SK-N-SH (cell line): ENCODE data around the gene GSTO2. TPM values are rescaled to one million over a fixed set of nuclear protein-coding genes. Genes with fewer than 3 reads are reported as not detected.

Experiments
- CTCF ChIA-PET: fragments of 300-600, 350-600 bp; formaldehyde crosslinking; extraction: SDS; loops from one replicate; lab custom pipeline; 2021; lab: Yijun Ruan, JAX
- POLR2A ChIA-PET: fragments of 350-600 bp; sonication (Branson Sonifier 250); formaldehyde crosslinking; extraction: SDS; loops from one replicate; lab custom pipeline; 2020; ENCODE audit warnings: antibody characterized with exemption, inconsistent platforms; lab: Yijun Ruan, JAX
- DNase-seq: peaks from one replicate; pipeline ENCODE4 v3.0.0; 2012
- H2AFZ ChIP-seq: fragments of 200-600 bp; sonication (generic); 2 replicates; pipeline ENCODE4 v1.8.1; 2016; ENCODE audit warnings: antibody characterized with exemption, mild to moderate bottlenecking, low read depth
- H3F3A ChIP-seq: fragments of 200-600 bp; sonication (generic); replicated peaks from 2 replicates; pipeline ENCODE3; 2016; ENCODE audit warnings: antibody characterized with exemption, mild to moderate bottlenecking; ENCODE audit not compliant: insufficient read depth
- H3K27ac ChIP-seq, 2 experiments: fragments of 200-500 bp in 1 of 2; fragments of 200-600 bp in 1 of 2; sonication (Bioruptor generic) in 1 of 2; sonication (generic), shearing (Covaris generic) in 1 of 2; 2 replicates each; pipeline versions ENCODE4 v1.5.1 to v1.6.1; 2014 to 2016; ENCODE audit warnings: low read depth in 2 of 2, inconsistent platforms in 1 of 2, low read length in 1 of 2, mild to moderate bottlenecking in 1 of 2, mixed read lengths in 1 of 2
- H3K27me3 ChIP-seq: fragments of 200-600 bp; sonication (generic), shearing (Covaris generic); 2 replicates; pipeline ENCODE4 v1.6.1; 2016; ENCODE audit warnings: mixed run types; ENCODE audit not compliant: insufficient read depth
- H3K36me3 ChIP-seq, 2 experiments: fragments of 200-500 bp in 1 of 2; fragments of 200-600 bp in 1 of 2; sonication (Bioruptor generic) in 1 of 2; sonication (generic) in 1 of 2; replicated peaks in 1 of 2; 2 replicates each; pipeline versions ENCODE3 to v1.5.1; 2014 to 2016; ENCODE audit warnings: low read length in 1 of 2, mild to moderate bottlenecking in 1 of 2; ENCODE audit not compliant: insufficient read depth in 2 of 2, control insufficient read depth in 1 of 2
- H3K4me1 ChIP-seq, 2 experiments: fragments of 200-500 bp in 1 of 2; fragments of 200-600 bp in 1 of 2; sonication (Bioruptor generic) in 1 of 2; sonication (generic), shearing (Covaris generic) in 1 of 2; 2 replicates each; pipeline versions ENCODE4 v1.5.1 to v1.6.1; 2014 to 2016; ENCODE audit warnings: low read depth in 1 of 2, low read length in 1 of 2, mixed run types in 1 of 2; ENCODE audit not compliant: insufficient read depth in 2 of 2, control insufficient read depth in 1 of 2
- H3K4me2 ChIP-seq: fragments of 200-600 bp; sonication (generic), shearing (Covaris generic); 2 replicates; pipeline ENCODE4 v1.6.1; 2017; ENCODE audit warnings: mixed run types
- H3K4me3 ChIP-seq, 2 experiments: fragments of 200-500 bp in 1 of 2; fragments of 200-600 bp in 1 of 2; sonication (Bioruptor generic) in 1 of 2; sonication (generic), shearing (Covaris generic) in 1 of 2; 2 replicates each; pipeline versions ENCODE4 v1.5.1 to v1.8.1; 2014 to 2016; ENCODE audit warnings: low read depth in 2 of 2, inconsistent platforms in 1 of 2, low read length in 1 of 2, mild to moderate bottlenecking in 1 of 2, mixed read lengths in 1 of 2, moderate library complexity in 1 of 2
- H3K79me2 ChIP-seq: fragments of 200-600 bp; sonication (generic); 2 replicates; pipeline ENCODE4 v1.8.1; 2017; ENCODE audit warnings: mild to moderate bottlenecking; ENCODE audit not compliant: insufficient read depth
- H3K9ac ChIP-seq: fragments of 200-600 bp; sonication (generic); 2 replicates; pipeline ENCODE4 v1.6.1; 2017; ENCODE audit warnings: mixed run types
- H3K9me2 ChIP-seq: fragments of 200-600 bp; sonication (generic); 2 replicates; pipeline ENCODE4 v1.6.1; 2017; ENCODE audit warnings: mixed run types
- H3K9me3 ChIP-seq: fragments of 200-600 bp; sonication (generic); 2 replicates; pipeline ENCODE4 v1.6.1; 2017; ENCODE audit warnings: mixed run types, mild to moderate bottlenecking, moderate library complexity
- H4K20me1 ChIP-seq: fragments of 200-600 bp; sonication (generic); 2 replicates; pipeline ENCODE4 v1.6.1; 2017; ENCODE audit warnings: mild to moderate bottlenecking, mixed run types; ENCODE audit not compliant: insufficient read depth
- CTCF ChIP-seq: fragments of 200-600 bp; sonication (generic); IDR thresholded peaks from 2 replicates; pipeline ENCODE4 v1.6.1; 2017; ENCODE audit warnings: antibody characterized with exemption, mild to moderate bottlenecking, moderate library complexity
- ELF1 ChIP-seq: IDR thresholded peaks from 2 replicates; pipeline ENCODE4 v1.4.0; 2012
- FOXJ3 ChIP-seq: sonication (generic); formaldehyde crosslinking; IDR thresholded peaks from 2 replicates; pipeline ENCODE4 v1.5.1; 2020; ENCODE audit warnings: mild to moderate bottlenecking, missing genetic modification reagents
- FOXM1 ChIP-seq: IDR thresholded peaks from 2 replicates; pipeline ENCODE4 v1.4.0; 2012; ENCODE audit warnings: low read depth, mild to moderate bottlenecking
- GABPA ChIP-seq: IDR thresholded peaks from 2 replicates; pipeline ENCODE4 v1.4.0; 2012; ENCODE audit warnings: low read depth, mild to moderate bottlenecking
- GATA2 ChIP-seq: sonication (generic); formaldehyde crosslinking; IDR thresholded peaks from 2 replicates; pipeline ENCODE4 v1.5.0; 2020; ENCODE audit warnings: mild to moderate bottlenecking, missing genetic modification reagents
- JUND ChIP-seq: IDR thresholded peaks from 2 replicates; pipeline ENCODE4 v1.4.0; 2012
- MXI1 ChIP-seq: IDR thresholded peaks from 2 replicates; pipeline ENCODE4 v1.6.1; 2012; ENCODE audit warnings: mild to moderate bottlenecking, low read depth, low read length, improper control_type of control experiment
- NFIC ChIP-seq: IDR thresholded peaks from 2 replicates; pipeline ENCODE4 v1.4.0; 2012; ENCODE audit warnings: borderline replicate concordance
- NRF1 ChIP-seq: IDR thresholded peaks from 2 replicates; pipeline ENCODE4 v1.6.1; 2012; ENCODE audit warnings: low read depth, mild to moderate bottlenecking, low read length
- RAD21 ChIP-seq: IDR thresholded peaks from 2 replicates; pipeline ENCODE4 v1.6.1; 2012; ENCODE audit warnings: mild to moderate bottlenecking, low read length
- RCOR1 ChIP-seq: fragments of 150-350 bp; IDR thresholded peaks from 2 replicates; pipeline ENCODE4 v1.6.1; 2017; ENCODE audit warnings: antibody characterized with exemption, low read length
- RFX5 ChIP-seq: IDR thresholded peaks from 2 replicates; pipeline ENCODE4 v1.6.1; 2012; ENCODE audit warnings: mild to moderate bottlenecking, improper control_type of control experiment, low read length
- SMC3 ChIP-seq: IDR thresholded peaks from 2 replicates; pipeline ENCODE4 v1.6.1; 2012; ENCODE audit warnings: low read depth, low read length, improper control_type of control experiment
- TAF1 ChIP-seq: IDR thresholded peaks from 2 replicates; pipeline ENCODE4 v1.6.1; 2012; ENCODE audit warnings: low read depth, mild to moderate bottlenecking, low read length, moderate library complexity, borderline replicate concordance
- TCF12 ChIP-seq: IDR thresholded peaks from 2 replicates; pipeline ENCODE4 v1.4.0; 2012
- TEAD4 ChIP-seq: IDR thresholded peaks from 2 replicates; pipeline ENCODE4 v1.4.0; 2012; ENCODE audit warnings: mild to moderate bottlenecking, borderline replicate concordance; ENCODE audit not compliant: insufficient read depth
- USF1 ChIP-seq: IDR thresholded peaks from 2 replicates; pipeline ENCODE4 v1.4.0; 2012; ENCODE audit warnings: low read depth, borderline replicate concordance
- YY1 ChIP-seq: IDR thresholded peaks from 2 replicates; pipeline ENCODE4 v1.4.0; 2012; ENCODE audit warnings: low read depth, mild to moderate bottlenecking
- WGBS: methylation state at CpG from one replicate; pipeline ENCODE4 v1.1.6; 2017; ENCODE audit warnings: low lambda C conversion rate; 5-methylcytosine and 5-hydroxymethylcytosine counted together
- polyA plus RNA-seq, 3 experiments: library from polyadenylated mRNA; depleted of rRNA; stranded (reverse); fragments of >200 nt; gene quantifications; 2 replicates each; pipeline ENCODE4 v1.2.3, GENCODE V29; 2012
- TF ChIP-seq, protein P1 (sequence below): IDR thresholded peaks from 2 replicates; pipeline ENCODE4 v1.4.0; 2012; ENCODE audit warnings: low read depth, borderline replicate concordance
- TF ChIP-seq, protein P2 (sequence below): fragments of 150-350 bp; IDR thresholded peaks from 2 replicates; pipeline ENCODE4 v1.6.1; 2017; ENCODE audit warnings: antibody characterized with exemption, low read length, low read depth, borderline replicate concordance
- TF ChIP-seq, protein P3 (sequence below): IDR thresholded peaks from 2 replicates; pipeline ENCODE4; 2012
- TF ChIP-seq, protein P4 (sequence below): IDR thresholded peaks from 2 replicates; pipeline ENCODE4 v1.4.0; 2012; ENCODE audit warnings: low read depth

GSTO2 gene
- polyA plus RNA-seq, 1 of the 3 experiments (the other 2 are of a cell fraction): 0.49 TPM

DNA sequence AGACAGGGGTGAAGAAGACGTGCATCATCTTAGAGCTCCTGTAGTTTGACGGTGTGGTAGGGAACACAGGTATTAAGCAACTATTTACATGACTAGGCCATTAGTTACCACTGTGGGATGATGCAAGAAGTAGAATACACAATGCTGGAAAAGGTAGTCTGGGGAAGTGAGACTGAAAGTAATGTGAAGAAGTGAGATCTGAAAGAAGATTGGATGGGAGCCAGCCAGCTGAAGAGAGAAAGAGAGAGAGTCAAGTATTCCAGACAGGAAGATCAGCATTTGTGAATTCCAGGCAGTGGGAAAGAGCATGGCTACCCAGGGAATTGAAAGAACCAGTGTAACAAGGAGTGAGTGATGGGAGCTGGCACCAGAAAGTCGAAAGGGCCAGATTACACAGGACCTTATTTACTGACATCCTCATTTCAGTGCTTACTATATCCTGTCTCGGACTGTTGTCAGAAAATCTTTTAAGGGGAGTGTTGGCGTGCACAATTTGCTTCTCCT lies 80.7 kb downstream of the GSTO2 start:
- ChIA-PET POLR2A (no interaction called here), CTCF (interaction anchor here (0.7 to 7.0 kb wide), 16 partner anchors 11 to 270 kb away, joined by 3 to 229 read pairs (median 6); partner anchors contain the start of gene ITPRIP)
- no peaks in the 10 kb centered on the region for H3K79me2 ChIP-seq
- H3K4me2 ChIP-seq: no peak overlapping the region
- WGBS: 50% methylated on average over 5 of the region's 5 CpGs
- TF ChIP-seq NFIC (0 out of 2 replicates have a peak, but pooled peaks have one; percentile 10), TEAD4 (no peak)
- no peaks in the 10 kb centered on the region for H3K27me3 ChIP-seq
- H4K20me1 ChIP-seq: no peaks in the 10 kb centered on the region
- H2AFZ ChIP-seq: peak overlapping the region; percentile 13; the same call in 1 of the 2 replicates
- peaks cover 5 to 13% of the 10 kb centered on the region in 2 experiments; a peak in 3 of 4 replicates for H3K4me1 ChIP-seq
- peaks cover 6% of the 10 kb centered on the region for H3F3A ChIP-seq
- no peak overlapping the region for H3K9ac ChIP-seq
- H3K27ac ChIP-seq: no peak overlapping the region
- H3K9me3 ChIP-seq: no peaks in the 10 kb centered on the region
- DNase-seq: no peak
- H3K36me3 ChIP-seq: no peaks in the 10 kb centered on the region
- H3K9me2 ChIP-seq: no peaks in the 10 kb centered on the region
- no peak overlapping the region for H3K4me3 ChIP-seq

DNA sequence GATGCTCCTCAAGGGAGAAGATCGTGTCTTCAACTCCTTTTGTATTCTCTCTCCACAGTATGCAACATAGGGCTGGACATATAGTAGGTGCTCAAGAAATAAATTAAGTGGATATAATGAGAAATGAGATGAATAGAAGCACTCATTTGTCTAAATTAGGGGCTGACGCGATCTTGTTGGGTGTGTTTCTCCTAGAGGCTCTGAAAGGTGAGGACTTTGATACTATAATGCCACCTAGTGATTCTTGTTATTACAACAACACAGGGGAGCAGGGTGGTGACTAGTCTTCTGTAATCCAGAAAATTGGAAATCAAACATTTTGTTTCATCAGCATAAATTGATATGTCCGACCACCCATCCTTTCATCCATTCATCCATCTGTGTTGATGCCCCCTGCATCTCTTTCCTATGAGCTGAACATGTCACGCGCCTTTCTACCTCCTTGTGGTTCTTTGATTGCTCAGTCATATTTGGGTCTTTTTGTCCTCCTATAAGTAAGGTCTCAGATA lies 81.2 kb downstream of the GSTO2 start:
- Histone ChIP-seq H3K4me1 (peaks cover 5 to 13% of the 10 kb centered on the region in 2 experiments; a peak in 3 of 4 replicates), H3K36me3 (no peaks in the 10 kb centered on the region), H3K27ac (no peak overlapping the region), H3K79me2 (no peaks in the 10 kb centered on the region), H3K9ac (no peak overlapping the region), H3F3A (peaks cover 8% of the 10 kb centered on the region), H3K9me3 (no peaks in the 10 kb centered on the region), H3K4me2 (no peak overlapping the region), H3K4me3 (no peak overlapping the region), H3K9me2 (no peaks in the 10 kb centered on the region), H2AFZ (no peak overlapping the region), H4K20me1 (no peaks in the 10 kb centered on the region), H3K27me3 (no peaks in the 10 kb centered on the region)
- ChIA-PET CTCF (interaction anchor here (0.8 to 7.0 kb wide), 24 partner anchors 12 to 272 kb away, joined by 3 to 229 read pairs (median 6); partner anchors contain the start of gene ITPRIP), POLR2A (no interaction called here)
- peak; percentile 55 for DNase-seq
- 43% methylated on average over 6 of the region's 6 CpGs for WGBS
- TF ChIP-seq ELF1 (no peak), RAD21 (peak; percentile 93), USF1 (no peak), TAF1 (no peak), FOXM1 (no peak), JUND (no peak), CTCF (peak; percentile 75), RCOR1 (no peak), MXI1 (no peak), RFX5 (no peak), TCF12 (no peak), GABPA (no peak), FOXJ3 (CRISPR knock-in tag) (no peak), YY1 (no peak), SMC3 (peak; percentile 80), GATA2 (CRISPR knock-in tag) (no peak), NRF1 (no peak)
- TF ChIP-seq, protein P1, sequence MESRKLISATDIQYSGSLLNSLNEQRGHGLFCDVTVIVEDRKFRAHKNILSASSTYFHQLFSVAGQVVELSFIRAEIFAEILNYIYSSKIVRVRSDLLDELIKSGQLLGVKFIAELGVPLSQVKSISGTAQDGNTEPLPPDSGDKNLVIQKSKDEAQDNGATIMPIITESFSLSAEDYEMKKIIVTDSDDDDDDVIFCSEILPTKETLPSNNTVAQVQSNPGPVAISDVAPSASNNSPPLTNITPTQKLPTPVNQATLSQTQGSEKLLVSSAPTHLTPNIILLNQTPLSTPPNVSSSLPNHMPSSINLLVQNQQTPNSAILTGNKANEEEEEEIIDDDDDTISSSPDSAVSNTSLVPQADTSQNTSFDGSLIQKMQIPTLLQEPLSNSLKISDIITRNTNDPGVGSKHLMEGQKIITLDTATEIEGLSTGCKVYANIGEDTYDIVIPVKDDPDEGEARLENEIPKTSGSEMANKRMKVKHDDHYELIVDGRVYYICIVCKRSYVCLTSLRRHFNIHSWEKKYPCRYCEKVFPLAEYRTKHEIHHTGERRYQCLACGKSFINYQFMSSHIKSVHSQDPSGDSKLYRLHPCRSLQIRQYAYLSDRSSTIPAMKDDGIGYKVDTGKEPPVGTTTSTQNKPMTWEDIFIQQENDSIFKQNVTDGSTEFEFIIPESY: no peak
- TF ChIP-seq, protein P2, sequence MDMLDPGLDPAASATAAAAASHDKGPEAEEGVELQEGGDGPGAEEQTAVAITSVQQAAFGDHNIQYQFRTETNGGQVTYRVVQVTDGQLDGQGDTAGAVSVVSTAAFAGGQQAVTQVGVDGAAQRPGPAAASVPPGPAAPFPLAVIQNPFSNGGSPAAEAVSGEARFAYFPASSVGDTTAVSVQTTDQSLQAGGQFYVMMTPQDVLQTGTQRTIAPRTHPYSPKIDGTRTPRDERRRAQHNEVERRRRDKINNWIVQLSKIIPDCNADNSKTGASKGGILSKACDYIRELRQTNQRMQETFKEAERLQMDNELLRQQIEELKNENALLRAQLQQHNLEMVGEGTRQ: no peak
- TF ChIP-seq, protein P3, sequence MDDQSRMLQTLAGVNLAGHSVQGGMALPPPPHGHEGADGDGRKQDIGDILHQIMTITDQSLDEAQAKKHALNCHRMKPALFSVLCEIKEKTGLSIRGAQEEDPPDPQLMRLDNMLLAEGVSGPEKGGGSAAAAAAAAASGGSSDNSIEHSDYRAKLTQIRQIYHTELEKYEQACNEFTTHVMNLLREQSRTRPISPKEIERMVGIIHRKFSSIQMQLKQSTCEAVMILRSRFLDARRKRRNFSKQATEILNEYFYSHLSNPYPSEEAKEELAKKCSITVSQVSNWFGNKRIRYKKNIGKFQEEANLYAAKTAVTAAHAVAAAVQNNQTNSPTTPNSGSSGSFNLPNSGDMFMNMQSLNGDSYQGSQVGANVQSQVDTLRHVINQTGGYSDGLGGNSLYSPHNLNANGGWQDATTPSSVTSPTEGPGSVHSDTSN: no peak
- TF ChIP-seq, protein P4, sequence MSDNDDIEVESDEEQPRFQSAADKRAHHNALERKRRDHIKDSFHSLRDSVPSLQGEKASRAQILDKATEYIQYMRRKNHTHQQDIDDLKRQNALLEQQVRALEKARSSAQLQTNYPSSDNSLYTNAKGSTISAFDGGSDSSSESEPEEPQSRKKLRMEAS: no peak
